Muscle of arm (tissue), 14 donors: ENCODE results near the gene RASSF6. TPM values are rescaled to one million over a fixed set of nuclear protein-coding genes. Genes with fewer than 3 reads are reported as not detected.
"Not testable (repeated sequence)": the region's sequence is repeated elsewhere in the genome, so short reads cannot be mapped to it uniquely, and the experiment has no call there.

Experiments
- DNase-seq: peaks from one replicate; pipeline ENCODE4 v3.0.0-alpha.2; 2013
- long read RNA-seq, 11 donors: transcript quantifications; one replicate each; lab custom pipeline, GENCODE V29; 2026
- polyA plus RNA-seq, 12 donors: library from polyadenylated mRNA; unstranded; fragments of 120-200 nt; gene quantifications; one replicate each; pipeline ENCODE4 v1.2.1, GENCODE V29; 2013; ENCODE audit not compliant: insufficient read length in 12 of 12

The RASSF6 gene
- 1 to 10 TPM in 2 of 12 donors, under 1 TPM in 8, not detected in 2; 0.05 to 1.7 (median 0.31) TPM for polyA plus RNA-seq
- long read RNA-seq, donor 1, full-length matches to known transcripts, result 8 of 14 reads
- long read RNA-seq, donor 1, partial matches to known transcripts, result 6 of 14 reads
- long read RNA-seq, donor 1, other reads (novel, unspliced or antisense), result 0 of 14 reads
- long read RNA-seq, donor 2, result 0 reads
- long read RNA-seq, donor 3, result 0 reads
- long read RNA-seq, donor 4, result 0 reads
- long read RNA-seq, donor 5, result 0 reads
- long read RNA-seq, donor 6, result 0 reads
- long read RNA-seq, donor 7, result 0 reads
- long read RNA-seq, donor 8, result 0 reads
- long read RNA-seq, donor 9, result 0 reads
- long read RNA-seq, donor 10, result 0 reads
- long read RNA-seq, donor 11, result 0 reads

DNA sequence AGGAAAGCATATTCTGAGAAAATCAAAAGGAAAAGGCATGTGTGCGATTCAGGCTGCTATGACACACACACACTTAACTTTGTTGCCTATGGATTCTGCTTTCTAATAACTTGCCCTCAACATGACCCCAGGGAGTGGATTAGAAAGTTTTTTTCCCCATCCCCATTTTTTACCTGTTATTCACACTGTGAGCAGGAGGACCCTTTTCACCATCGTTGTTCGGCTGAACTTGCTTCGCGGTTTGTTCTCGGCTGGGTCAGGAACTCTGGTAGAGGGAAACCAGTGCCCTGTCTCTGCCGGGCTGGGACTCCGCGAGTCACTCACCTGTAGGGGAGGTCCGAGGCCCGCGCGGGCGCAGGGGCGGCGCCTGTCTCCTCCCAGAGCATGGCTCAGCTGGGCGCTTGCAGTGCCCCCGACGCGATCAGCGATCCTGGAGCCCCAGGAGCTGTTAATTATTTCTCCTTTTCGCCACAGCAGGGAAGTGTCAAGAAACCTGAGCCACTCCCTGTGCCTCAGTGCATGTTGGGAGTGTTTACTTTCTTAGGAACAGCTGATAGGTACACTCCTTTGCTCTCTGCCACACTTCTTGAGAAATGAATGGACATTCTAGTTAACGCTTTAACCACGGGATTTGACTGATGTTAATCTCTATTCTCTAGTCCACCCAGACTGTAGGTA, at the start of gene RASSF6:
Gene RASSF6 (minus strand): TSS at position 322 of the 678 bp plus-strand sequence. CDS start 8,641 bp downstream, outside the sequence.
- DNase-seq, result no peak

- DNase-seq, result no peak
Measured at GRCh38 chr4:73669410-73670183, 49.4 kb upstream of the RASSF6 start.

GRCh38 chr4:73668782-73669201, 48.6 kb upstream of the RASSF6 start:
- no peak for DNase-seq

DNA sequence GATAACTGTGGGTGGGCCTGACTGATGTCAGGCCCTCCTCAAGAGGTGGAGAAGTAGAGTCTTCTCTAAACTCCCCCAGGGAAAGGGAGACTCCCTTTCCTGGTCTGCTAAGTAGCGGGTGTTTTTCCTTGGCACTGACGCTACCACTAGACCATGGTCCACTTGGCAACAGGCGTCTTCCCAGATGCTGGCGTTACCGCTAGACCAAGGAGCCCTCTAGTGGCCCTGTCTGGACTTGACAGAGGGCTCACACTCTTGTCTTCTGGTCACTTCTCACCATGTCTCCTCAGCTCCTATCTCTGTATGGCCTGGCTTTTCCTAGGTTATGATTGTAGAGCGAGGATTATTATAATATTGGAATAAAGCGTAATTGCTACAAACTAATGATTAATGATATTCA, 45.7 kb upstream of the RASSF6 start:
- not testable (repeated sequence) for DNase-seq

DNA sequence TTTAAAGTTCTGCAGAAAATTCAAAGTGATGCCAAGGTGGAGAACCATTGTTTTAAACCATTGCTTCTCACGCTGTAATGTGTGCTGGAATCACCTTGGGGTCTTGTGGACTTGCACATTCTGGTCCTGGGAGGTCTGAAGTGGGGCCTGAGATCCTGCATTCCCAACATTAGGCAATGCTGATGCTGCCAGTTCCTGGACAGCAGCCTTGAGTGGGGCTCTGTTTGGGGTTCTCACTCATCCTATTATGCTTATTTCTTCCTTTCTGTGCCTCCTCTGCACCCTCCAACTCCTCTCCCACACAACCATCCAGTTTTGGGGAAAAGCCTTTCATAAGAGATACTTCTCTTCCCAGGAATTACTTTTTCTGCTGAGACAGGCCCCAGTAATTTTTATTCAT, 44.2 kb upstream of the RASSF6 start:
- no peak for DNase-seq

- no peak for DNase-seq
Measured at GRCh38 chr4:73663576-73663975, 43.3 kb upstream of the RASSF6 start.

DNA sequence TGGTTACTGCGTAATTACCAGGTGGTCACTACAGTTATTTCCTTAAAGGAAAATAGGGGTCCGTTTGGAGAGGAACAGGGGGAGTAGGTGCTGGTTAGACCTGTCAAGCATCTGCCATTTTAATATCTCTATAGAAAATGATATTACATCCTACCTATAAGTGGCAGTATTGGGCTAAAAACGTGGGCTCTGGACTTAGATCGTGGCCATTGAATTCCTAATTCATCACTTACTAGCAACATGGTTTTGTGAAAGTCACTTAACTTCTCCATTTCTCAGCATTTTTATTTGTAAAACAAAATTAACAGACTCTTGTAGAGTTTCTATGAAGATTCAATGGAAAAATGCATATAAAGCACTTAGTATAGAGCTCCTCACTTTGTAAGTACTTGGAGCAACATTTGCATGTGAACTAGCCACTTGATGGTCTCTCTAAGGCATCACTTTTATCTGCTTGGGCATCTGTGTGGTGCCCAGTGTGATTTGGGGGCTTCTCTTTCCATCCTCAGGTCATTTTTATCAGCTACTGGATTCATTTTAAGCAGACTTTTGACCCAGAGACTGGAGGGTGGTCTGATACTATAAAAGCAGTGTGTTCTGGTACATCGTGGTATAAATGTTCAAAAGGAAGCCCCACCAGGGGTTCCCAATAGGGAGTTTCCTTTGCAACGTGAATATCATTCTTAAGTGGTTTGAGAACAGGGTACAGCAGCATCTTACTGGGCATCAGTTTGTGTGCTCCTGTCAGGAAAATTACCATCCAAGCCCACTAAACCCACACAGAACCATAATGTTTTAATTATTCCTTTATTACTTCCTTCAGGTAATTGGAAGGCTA, 42.7 kb upstream of the RASSF6 start:
- peak; percentile 17 for DNase-seq

GRCh38 chr4:73661646-73662119, 41.4 kb upstream of the RASSF6 start:
- no peak for DNase-seq

DNA sequence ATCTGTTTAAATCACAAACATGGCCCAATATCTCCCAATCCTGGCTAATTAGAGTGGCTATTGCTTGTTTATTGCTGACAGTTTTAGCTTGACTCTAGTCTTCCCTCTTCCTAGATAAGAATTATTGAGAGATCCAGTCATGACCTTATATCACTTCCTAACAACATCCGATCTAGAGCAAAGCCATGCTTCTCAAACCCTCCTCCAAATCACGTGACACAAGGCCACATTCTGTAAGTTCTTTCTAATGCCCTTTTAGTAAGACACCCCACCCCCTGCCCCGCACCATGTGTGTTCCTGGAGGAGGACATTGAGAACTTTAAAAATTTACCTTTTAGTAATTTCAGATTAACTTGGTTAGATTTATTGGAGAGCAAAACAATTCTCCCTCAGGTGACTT, 40.6 kb upstream of the RASSF6 start:
- DNase-seq, result no peak

DNA sequence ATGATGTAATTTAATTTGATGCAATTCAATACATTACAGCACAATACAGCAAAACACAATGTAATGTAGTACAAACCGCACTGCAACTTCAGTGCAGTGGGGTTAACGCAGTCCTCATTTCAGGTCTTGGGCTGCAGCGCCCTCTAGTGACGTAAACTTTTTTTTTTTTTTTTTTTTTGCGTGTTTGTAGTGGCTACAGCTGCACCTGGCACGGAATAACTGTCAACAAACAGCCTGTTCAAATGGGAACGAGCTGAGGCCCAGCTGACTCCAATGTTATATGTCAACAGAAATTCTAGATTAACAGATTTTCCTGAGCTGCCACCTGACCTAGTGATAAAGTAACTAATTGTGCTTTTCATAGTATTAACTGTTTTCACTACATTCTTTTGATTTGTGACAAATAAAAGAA, 33.5 kb upstream of the RASSF6 start:
- peak; percentile 56 for DNase-seq

GRCh38 chr4:73650250-73650649, 30.0 kb upstream of the RASSF6 start:
- DNase-seq, result no peak

DNA sequence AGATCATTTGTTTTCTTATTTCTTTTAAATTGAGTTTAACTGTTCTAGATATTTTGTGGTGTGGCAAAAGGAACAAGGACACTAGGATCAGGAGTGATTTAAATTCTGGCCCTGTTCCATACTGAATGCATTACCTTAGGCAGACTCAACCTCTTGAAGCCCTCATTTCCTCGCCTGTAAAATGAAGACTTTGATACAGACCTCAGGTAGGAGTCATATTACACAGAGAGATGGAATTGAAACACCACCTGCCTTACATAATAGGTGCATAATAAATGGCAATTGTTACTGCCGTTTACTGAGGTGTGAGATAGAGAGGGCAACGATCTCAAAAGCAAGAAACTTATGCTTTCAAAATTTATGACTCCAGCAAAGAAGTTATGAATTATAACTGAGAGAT, 28.2 kb upstream of the RASSF6 start:
- DNase-seq, result no peak

- DNase-seq, result no peak
Measured at GRCh38 chr4:73646117-73646516, 25.9 kb upstream of the RASSF6 start.

DNA sequence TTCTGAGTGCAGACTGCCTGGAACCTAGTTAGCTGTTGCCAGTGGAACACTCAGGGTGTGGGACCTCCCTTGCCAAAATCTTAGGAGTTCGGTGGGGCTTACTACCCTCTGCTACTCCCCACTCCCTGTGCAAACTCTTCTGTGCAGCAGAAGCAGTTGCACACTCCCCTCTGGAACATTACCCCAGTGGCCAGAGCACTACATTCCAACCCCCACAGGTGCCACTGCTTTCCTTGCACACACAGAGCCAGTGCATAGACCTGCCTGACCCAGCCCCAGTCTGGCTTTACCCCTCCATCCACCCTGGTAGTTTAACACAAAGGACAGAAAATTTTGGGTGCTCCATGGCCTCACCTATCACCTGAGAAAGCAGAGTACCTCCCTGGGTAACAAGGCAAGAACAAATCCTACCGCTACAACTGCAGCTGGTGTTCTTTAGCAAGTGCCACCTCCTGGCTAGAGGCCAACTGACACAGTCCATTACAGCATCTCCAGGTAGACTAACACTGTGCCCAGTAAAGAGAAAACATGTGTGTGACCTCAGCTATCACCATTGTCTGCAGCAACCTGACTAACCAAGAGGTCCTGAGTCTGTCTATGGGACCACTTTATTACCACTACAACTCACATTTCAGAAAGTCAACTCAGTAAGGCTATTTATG, 11.5 kb upstream of the RASSF6 start:
- DNase-seq, result no peak

GRCh38 chr4:73628834-73629233, 8.6 kb upstream of the RASSF6 start:
- DNase-seq, result not testable (repeated sequence)

DNA sequence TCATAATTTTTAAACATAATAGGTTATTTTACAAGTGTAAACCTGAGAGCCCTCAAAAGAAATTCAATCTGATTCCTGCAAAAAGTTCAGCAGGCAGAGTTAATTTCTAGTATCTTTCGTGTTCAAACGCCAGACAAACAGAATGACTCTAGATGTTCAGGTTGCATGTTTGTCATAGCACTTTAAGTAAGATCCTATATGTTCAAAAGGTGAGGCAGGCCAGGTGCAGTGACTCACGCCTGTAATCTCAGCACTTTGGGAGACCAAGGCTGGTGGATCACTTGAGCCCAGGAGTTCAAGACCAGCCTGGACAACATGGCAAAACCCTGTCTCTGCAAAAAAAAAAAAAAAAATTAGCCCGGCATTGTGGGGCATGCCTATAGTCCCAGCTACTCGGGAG, 1.1 kb upstream of the RASSF6 start:
- no peak for DNase-seq

DNA sequence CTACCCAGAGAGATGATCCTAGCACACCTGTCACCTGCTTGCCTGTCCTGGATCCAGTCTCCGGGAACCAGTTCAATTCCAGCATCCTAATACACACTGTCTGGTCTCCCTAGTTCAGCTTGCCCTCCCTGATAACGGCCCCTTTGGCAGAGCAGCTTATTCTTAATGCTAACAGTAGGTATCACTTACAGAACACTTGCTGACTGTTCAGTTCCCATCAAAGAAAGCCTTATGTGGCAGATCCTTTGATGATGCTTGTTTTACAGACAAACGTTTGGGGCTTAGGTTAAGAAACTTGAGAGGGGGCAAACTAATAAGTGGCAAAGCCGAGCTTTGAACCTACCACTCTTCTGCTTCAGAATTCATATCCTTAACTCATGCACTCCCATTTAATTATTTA, 890 bp downstream of the RASSF6 start:
- DNase-seq, result no peak

DNA sequence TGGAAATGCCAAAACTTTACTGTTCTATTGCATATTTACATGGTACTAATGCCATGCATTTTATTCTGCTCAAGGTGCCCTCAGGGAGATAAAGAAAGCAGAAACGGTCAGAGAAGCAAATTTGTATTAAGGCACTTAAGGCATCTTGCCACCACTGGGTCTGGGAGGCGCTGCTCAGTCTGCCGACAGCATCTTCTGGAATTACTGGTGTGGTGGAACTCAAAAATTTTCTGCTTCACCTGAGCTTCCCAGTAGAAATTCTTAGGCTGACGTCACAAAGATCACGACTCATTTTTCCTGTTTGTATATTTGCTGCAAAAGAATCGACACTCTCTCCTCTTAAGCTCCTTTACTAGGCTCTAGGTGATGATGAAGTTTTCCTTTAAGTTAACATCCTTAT, 3.0 kb downstream of the RASSF6 start:
- DNase-seq, result no peak

DNA sequence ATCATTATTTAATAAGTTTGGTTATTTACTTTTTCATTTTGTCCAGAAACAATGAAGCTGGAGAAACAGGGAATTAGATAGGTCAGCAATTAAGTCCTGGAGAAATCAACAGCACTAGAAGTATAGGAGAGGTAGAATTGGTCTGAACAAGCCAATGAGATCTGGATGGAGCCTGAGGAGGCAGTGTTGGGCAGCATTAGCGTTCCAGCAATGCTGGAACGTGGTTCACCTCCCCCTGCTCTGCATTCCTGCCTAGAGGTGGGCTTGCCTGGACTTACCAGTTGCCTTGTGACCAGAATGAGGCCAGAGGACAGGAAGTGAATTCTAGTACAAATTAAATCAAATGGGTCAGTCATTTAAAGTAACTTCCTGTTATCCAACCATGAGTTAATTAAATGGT, 4.6 kb downstream of the RASSF6 start:
- DNase-seq, result no peak

DNA sequence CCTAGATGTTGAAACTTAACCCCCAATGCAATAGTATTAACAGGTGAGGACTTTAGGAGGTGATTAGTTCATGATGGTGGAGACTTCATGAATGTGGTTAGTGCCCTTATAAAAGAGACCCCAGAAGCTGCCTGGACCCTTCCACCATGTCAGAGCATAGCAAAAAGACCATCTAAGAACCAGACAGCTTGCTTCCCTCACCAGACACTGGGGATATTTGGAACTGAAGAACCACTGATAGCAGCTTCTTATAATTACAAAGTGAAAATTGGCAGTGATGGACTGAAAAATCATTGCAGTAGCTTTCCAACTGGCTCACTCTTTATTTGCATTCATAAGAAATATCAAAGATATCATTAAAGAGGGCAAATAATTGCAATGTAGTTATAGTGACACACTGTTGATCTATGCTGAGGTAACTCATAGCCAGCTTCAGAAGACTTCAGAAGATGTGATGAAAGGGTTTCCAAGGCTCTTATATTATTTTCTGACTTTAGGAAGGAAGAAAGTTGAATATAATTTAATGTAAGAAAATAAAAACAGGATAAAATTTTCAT, 5.8 kb downstream of the RASSF6 start:
- DNase-seq, result no peak

GRCh38 chr4:73613130-73613529, 7.1 kb downstream of the RASSF6 start:
- no peak for DNase-seq
